OCI-LY7 (cell line): ENCODE measurements around the gene PLEKHG4. TPM values are rescaled to one million over a fixed set of nuclear protein-coding genes. Genes with fewer than 3 reads are reported as not detected.
A peak's percentile ranks its signal among the peaks of the same experiment; 100 is the strongest.

Experiments
- BruUV-seq: library from RNA; stranded (reverse); fragments of 400-500 nt; replicated peaks from 2 replicates; lab custom pipeline; 2021; lab: Mats Ljungman, UMichigan
- CTCF ChIA-PET: fragments of 300-600 bp; sonication (Branson Sonifier 250); formaldehyde crosslinking; loops from one replicate; lab custom pipeline; 2022; ENCODE audit warnings: antibody characterized with exemption; ENCODE audit not compliant: unreplicated experiment; lab: Charles Lee
- POLR2A ChIA-PET: fragments of 300-600 bp; sonication (Branson Sonifier 250); formaldehyde crosslinking; loops from one replicate; lab custom pipeline; 2022; ENCODE audit warnings: antibody characterized with exemption; lab: Charles Lee
- DNase-seq: peaks from one replicate; pipeline ENCODE4 v3.0.0-alpha.2; 2015; ENCODE audit warnings: low spot score
- H2AFZ ChIP-seq: fragments of 200-600 bp; sonication (generic), shearing (Covaris generic); 2 replicates; pipeline ENCODE4 v1.6.1; 2014; ENCODE audit warnings: mild to moderate bottlenecking, antibody characterized with exemption, low read length, moderate library complexity
- H3K27ac ChIP-seq: fragments of 200-600 bp; sonication (generic); 2 replicates; pipeline ENCODE4 v1.5.1; 2014; ENCODE audit warnings: mixed run types, low read depth, mild to moderate bottlenecking, moderate library complexity, low read length, inconsistent platforms; ENCODE audit not compliant: poor library complexity, severe bottlenecking
- H3K36me3 ChIP-seq: fragments of 200-600 bp; sonication (generic); 2 replicates; pipeline ENCODE4 v1.6.1; 2014; ENCODE audit warnings: mild to moderate bottlenecking, antibody characterized with exemption, low read length, moderate library complexity, mixed read lengths; ENCODE audit not compliant: insufficient read depth
- H3K4me1 ChIP-seq: fragments of 200-600 bp; sonication (generic); 2 replicates; pipeline ENCODE4 v1.5.1; 2014; ENCODE audit warnings: mild to moderate bottlenecking, low read length; ENCODE audit not compliant: insufficient read depth, poor library complexity, severe bottlenecking
- H3K4me2 ChIP-seq: fragments of 200-600 bp; sonication (generic); 2 replicates; pipeline ENCODE4 v1.6.1; 2014; ENCODE audit warnings: mild to moderate bottlenecking, low read length
- H3K4me3 ChIP-seq: fragments of 200-600 bp; sonication (generic); 2 replicates; pipeline ENCODE4 v1.5.1; 2014; ENCODE audit warnings: mild to moderate bottlenecking, low read depth, low read length; ENCODE audit not compliant: poor library complexity, severe bottlenecking
- H3K79me2 ChIP-seq: fragments of 200-600 bp; sonication (generic); 2 replicates; pipeline ENCODE4 v1.6.1; 2016; ENCODE audit warnings: low read depth, mild to moderate bottlenecking, low read length, moderate library complexity, mixed read lengths; ENCODE audit not compliant: insufficient read depth
- H3K9me2 ChIP-seq: fragments of 200-600 bp; sonication (generic); 2 replicates; pipeline ENCODE4 v1.6.1; 2016; ENCODE audit warnings: mild to moderate bottlenecking, low read length, mixed read lengths; ENCODE audit not compliant: insufficient read depth
- H3K9me3 ChIP-seq: fragments of 200-600 bp; sonication (generic); 2 replicates; pipeline ENCODE4 v1.6.1; 2014; ENCODE audit warnings: mild to moderate bottlenecking, mixed run types, low read length, mixed read lengths
- H4K20me1 ChIP-seq: fragments of 200-600 bp; sonication (generic); 2 replicates; pipeline ENCODE4 v1.6.1; 2014; ENCODE audit warnings: mild to moderate bottlenecking, antibody characterized with exemption, low read length, moderate library complexity, mixed read lengths; ENCODE audit not compliant: insufficient read depth
- EZH2phosphoT487 ChIP-seq: fragments of 200-600 bp; sonication (generic); IDR thresholded peaks from 2 replicates; pipeline ENCODE4 v1.6.1; 2018; ENCODE audit warnings: low read depth, borderline replicate concordance, mild to moderate bottlenecking, mixed run types, antibody characterized with exemption, low read length, moderate library complexity, mixed read lengths
- intact Hi-C: fragments of 100-400 bp; cut with micrococcal nuclease; formaldehyde crosslinking; loops from one replicate; pipeline ENCODE4 v1.10.0; 2022; ENCODE audit not compliant: unreplicated experiment
- total RNA-seq, 2 experiments: library from RNA; depleted of rRNA in 1 of 2; stranded (reverse); fragments of >200 nt in 1 of 2; shearing (Covaris generic) in 1 of 2; gene quantifications; 2 replicates each; pipeline ENCODE4 v1.2.3, GENCODE V29; 2014 to 2022
- TF ChIP-seq, protein P1 (sequence below): fragments of 200-600 bp; sonication (generic); conservative IDR thresholded peaks from 2 replicates; pipeline ENCODE4 v1.5.1; 2014; ENCODE audit warnings: mild to moderate bottlenecking, antibody characterized with exemption, low read length, moderate library complexity, mixed read lengths

PLEKHG4 gene
- total RNA-seq, 2 experiments from 2014 or later, result 0.51 TPM; not detected in 1

DNA sequence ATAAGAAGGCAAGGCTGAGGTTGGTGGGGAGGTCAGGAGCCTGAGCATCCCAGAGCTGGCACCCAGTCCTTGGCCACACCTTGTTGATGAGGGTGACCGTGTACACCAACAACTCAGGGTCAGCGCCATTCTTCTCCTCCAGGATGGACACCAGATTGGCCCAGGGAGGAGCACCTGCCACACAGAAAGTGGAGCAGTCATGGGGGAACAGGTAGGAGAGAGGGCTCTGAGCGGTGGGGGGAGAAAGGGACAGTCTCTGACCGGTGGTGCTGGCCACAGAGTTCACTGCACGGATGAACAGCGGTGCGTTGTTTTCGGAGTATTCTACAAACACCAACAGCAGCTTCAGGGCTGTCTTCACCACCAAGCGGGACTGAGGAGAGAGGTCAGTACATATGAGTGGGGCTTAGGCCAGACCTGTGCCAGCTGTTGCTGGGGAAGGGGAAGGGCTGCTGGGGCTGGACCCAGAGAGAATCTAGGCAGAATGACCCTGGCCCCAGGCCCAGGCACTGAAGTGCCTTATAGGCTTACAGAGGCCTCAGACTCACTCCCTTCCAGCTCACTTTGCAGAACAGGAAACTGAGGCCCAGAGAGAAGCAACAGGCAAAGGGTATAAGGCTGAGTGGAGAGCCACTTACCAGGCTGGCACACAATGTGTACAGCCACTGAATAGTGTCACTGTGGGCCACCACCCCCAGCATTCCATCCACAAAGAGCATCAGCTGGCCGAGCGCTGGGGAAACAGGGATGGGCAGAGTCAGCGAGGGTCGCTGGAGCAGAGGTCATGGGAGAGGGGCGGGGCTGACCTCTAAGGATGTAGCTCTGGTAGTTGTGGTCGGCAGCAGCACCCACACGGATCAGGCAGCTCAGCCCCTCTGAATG lies 41.7 kb upstream of the PLEKHG4 start:
- H4K20me1 ChIP-seq, result no peaks in the 10 kb centered on the region
- BruUV-seq, result TSS peak; percentile 42
- no peak overlapping the region for H3K4me3 ChIP-seq
- no peak overlapping the region for H3K27ac ChIP-seq
- H3K4me2 ChIP-seq, result no peak overlapping the region
- H3K9me3 ChIP-seq, result no peaks in the 10 kb centered on the region
- peaks cover 20% of the 10 kb centered on the region for H3K4me1 ChIP-seq
- no peak overlapping the region for H2AFZ ChIP-seq
- ChIA-PET POLR2A (interaction anchor here (2.1 kb wide), 1 partner anchor 11 kb away, joined by 11 read pairs; the partner anchor contains the start of gene TMEM208), CTCF (interaction anchor here (0.6 kb wide), 1 partner anchor 45 kb away, joined by 3 read pairs; the partner anchor contains the start of gene E2F4)
- TF ChIP-seq, protein P1, sequence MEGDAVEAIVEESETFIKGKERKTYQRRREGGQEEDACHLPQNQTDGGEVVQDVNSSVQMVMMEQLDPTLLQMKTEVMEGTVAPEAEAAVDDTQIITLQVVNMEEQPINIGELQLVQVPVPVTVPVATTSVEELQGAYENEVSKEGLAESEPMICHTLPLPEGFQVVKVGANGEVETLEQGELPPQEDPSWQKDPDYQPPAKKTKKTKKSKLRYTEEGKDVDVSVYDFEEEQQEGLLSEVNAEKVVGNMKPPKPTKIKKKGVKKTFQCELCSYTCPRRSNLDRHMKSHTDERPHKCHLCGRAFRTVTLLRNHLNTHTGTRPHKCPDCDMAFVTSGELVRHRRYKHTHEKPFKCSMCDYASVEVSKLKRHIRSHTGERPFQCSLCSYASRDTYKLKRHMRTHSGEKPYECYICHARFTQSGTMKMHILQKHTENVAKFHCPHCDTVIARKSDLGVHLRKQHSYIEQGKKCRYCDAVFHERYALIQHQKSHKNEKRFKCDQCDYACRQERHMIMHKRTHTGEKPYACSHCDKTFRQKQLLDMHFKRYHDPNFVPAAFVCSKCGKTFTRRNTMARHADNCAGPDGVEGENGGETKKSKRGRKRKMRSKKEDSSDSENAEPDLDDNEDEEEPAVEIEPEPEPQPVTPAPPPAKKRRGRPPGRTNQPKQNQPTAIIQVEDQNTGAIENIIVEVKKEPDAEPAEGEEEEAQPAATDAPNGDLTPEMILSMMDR, result no peak
- no peak for TF ChIP-seq EZH2phosphoT487
- intact Hi-C loops, result no loop called here
- no peak for DNase-seq
- H3K9me2 ChIP-seq, result no peaks in the 10 kb centered on the region
- H3K36me3 ChIP-seq, result peaks cover 27% of the 10 kb centered on the region
- H3K79me2 ChIP-seq, result no peaks in the 10 kb centered on the region

DNA sequence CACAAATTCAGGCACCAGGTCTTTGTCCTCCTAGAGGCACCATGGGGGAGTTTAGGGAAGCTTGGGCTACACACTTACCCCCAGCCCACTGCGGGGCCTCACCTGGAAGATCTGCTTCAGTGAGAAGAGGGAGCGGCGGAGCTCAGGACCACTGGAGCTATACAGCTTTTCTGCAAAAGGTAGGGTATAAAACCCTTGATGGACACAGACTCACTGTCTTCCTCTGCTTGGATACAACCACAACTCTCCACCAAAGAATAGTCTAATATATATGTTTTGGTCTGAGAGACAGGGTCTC lies 41.1 kb upstream of the PLEKHG4 start:
- Histone ChIP-seq H3K9me2 (no peaks in the 10 kb centered on the region), H3K4me3 (no peak overlapping the region), H3K27ac (no peak overlapping the region), H3K79me2 (no peaks in the 10 kb centered on the region), H2AFZ (no peak overlapping the region), H3K4me1 (peaks cover 21% of the 10 kb centered on the region), H3K4me2 (no peak overlapping the region), H3K36me3 (peaks cover 25% of the 10 kb centered on the region; the same call in 1 of the 2 replicates), H3K9me3 (no peaks in the 10 kb centered on the region), H4K20me1 (no peaks in the 10 kb centered on the region)
- no TSS peak for BruUV-seq
- intact Hi-C loops, result no loop called here
- TF ChIP-seq, protein P1, result no peak
- TF ChIP-seq EZH2phosphoT487, result no peak
- no peak for DNase-seq
- POLR2A ChIA-PET, result no interaction called here
- CTCF ChIA-PET, result interaction anchor here (0.6 to 1.7 kb wide), 2 partner anchors 11 to 46 kb away, joined by 3 read pairs; partner anchors contain the start of genes E2F4 and TMEM208
